HG03196 (cell line): ENCODE data around the gene FLII.
"Not testable (repeated sequence)": the region's sequence is repeated elsewhere in the genome, so short reads cannot be mapped to it uniquely, and the experiment has no call there.

ENCODE experiments used
- ATAC-seq: cut with Tn5 transposase; IDR thresholded peaks from one replicate; pipeline ENCODE4 v1.9.1; 2021; ENCODE audit not compliant: unreplicated experiment

Gene FLII

GRCh38 chr17:18258356-18259038 lies at the start of gene FLII:
Gene FLII (minus strand): TSS chr17:18258738. CDS start chr17:18258690, 48 bp downstream.
- peak; percentile 25 for ATAC-seq

DNA sequence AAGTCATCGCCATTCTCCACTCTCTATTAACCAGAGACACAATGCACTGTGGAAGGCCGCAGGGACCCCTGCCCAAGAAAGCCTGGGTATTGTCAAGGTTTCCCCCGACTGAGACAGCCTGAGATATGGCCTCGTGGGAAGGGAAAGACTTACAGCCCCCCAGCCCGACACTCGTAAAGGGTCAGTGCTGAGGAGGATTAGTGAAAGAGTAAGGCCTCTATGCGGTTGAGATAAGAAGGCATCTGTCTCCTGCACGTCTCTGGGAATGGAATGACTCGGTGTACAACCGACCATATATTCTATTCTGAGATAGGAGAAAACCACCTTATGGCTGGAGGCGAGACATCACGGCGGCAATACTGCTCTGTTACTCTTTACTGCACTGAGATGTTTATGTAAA lies 44.7 kb upstream of the FLII start:
- not testable (repeated sequence) for ATAC-seq

- ATAC-seq = no peak
Measured at GRCh38 chr17:18300725-18301480, 42.4 kb upstream of the FLII start.

DNA sequence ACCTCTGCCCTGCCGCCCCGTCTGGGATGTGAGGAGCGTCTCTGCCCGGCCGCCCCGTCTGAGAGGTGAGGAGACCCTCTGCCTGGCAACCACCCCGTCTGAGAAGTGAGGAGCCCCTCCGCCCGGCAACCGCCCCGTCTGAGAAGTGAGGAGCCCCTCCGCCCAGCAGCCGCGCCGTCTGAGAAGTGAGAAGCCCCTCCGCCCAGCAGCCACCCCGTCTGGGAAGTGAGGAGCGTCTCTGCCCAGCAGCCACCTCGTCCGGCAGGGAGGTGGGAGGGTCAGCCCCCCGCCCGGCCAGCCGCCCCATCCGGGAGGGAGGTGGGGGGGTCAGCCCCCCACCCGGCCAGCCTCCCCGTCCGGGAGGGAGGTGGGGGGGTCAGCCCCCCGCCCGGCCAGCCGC lies 39.5 kb upstream of the FLII start:
- not testable (repeated sequence) for ATAC-seq

DNA sequence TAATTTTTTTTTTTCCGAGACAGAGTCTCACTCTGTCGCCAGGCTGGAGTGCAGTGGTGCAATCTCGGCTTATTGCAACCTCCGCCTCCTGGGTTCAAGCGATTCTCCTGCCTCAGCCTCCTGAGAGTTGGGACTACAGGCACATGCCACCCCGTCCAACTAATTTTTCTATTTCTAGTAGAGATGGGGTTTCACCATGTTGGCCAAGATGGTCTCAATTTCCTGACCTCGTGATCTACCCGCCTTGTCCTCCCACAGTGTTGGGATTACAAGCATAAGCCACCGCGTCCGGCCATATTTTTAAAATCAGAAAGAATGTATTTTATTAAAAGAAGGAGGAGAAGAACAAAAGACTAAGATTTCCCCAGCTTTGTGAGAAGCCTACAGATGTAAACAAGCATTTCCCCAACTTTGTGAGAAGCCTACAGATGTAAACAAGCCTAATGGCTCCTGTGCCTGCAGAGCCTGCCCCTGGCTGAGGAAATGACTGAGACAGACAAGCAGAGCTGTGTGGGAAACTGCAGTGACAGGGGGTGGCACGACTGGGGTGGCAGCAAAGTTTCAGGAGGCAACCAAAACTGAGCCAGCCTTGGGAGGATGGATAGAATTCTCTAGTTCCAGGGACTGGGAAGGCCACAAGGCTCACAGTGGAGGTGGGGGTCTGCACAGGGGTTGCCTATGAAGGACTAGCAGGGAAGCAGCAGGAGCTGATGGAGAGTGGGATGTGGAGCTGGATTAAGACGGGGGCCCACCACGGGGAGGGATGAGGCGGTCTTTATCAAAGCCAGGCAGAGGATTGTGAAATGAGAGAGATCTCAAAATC lies 33.4 kb upstream of the FLII start:
- ATAC-seq = no peak

GRCh38 chr17:18285296-18285695 lies 26.8 kb upstream of the FLII start:
- ATAC-seq = no peak

- no peak for ATAC-seq
Measured at GRCh38 chr17:18281788-18282187, 23.2 kb upstream of the FLII start.

DNA sequence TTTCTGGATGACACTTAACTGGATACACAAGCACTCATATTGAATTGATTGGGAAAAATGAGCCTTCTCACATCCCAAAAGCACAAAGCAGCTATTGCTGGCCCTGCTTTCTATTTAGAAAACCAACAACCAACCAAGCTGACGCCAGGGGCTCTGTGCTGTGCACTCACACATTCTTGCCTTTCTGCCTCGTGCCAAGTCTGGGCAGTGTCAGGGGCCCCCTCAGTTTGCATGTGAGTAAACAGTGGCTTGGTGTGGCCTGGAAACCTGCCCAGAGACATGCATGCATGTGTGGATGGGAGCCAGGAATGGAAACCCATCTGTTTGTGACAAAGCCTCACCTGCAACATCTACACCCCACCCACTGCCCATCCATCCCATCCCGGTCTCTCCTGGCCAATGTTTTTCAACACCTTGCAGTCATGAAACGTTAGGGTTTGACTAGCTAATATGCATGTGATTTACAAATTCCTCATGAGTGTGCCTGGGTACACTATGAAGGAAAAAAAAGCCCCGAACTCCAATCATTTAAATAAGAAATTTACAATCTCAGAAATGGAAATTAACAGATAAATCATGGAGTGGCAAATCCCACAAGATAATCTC lies 22.3 kb upstream of the FLII start:
- no peak for ATAC-seq

DNA sequence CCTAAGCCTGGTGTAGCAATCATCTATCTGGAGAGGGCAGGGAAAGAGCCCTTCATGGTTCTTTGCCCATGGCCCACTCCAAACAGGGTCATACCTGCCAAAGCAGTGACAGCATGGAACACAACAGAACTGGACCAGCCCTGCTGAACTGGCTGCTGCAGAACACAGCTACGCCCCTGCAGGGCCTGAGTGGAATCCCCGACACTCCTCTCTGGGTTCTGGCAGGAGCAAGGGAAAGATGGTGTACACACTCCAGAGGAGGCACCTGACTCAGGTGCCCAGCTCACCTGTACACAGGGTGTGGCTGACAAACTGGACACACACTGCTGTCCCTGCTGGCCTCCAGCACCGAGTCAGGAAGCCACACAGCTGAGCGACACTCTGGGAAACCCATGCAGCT lies 21.7 kb upstream of the FLII start:
- no peak for ATAC-seq

DNA sequence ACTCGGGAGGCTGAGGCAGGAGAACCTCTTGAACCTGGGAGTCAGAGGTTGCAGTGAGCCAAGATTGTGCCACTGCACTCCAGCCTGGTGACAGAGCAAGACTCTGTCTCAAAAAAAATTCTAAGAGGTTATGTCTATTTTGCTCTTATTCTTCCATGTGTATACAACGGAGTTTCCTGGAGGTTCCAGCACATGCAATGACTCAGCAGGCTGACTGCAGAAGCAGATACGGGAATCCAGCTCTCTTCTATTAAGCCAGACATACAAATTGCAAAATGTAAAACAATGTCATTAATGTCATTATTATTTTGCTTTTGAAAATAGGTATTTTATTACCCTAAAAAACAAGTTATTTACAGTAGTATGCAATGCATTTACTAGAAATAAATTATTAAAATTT lies 20.3 kb upstream of the FLII start:
- ATAC-seq = no peak

GRCh38 chr17:18277076-18277475 lies 18.5 kb upstream of the FLII start:
- no peak for ATAC-seq

GRCh38 chr17:18270046-18270931 lies 11.8 kb upstream of the FLII start:
- ATAC-seq = no peak

GRCh38 chr17:18267927-18268711 lies 9.6 kb upstream of the FLII start:
- ATAC-seq = no peak

- ATAC-seq = no peak
Measured at GRCh38 chr17:18267366-18267765, 8.8 kb upstream of the FLII start.

DNA sequence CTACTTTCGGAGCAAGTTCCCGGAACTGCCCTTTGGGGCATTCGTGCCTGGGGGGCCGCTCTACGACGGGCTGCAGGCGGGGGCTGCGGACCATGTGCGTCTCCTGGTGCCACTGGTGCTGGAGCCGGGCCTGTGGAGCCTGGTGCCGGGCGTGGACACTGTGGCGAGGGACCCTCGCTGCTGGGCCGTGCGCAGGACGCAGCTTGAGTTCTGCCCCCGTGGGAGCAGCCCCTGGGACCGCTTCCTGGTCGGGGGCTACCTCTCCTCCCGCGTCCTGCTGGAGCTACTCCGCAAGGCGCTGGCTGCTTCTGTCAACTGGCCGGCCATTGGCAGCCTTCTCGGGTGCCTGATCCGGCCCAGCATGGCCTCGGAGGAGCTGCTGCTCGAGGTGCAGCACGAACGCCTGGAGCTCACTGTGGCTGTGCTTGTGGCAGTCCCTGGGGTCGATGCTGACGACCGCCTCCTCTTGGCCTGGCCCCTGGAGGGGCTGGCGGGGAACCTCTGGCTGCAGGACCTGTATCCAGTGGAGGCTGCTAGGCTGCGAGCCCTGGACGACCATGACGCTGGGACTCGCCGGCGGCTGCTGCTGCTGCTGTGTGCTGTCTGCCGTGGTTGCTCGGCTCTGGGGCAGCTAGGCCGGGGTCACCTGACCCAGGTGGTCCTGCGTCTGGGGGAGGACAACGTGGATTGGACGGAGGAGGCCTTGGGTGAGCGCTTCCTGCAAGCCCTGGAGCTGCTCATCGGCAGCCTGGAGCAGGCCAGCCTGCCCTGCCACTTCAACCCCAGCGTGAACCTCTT lies 5.5 kb upstream of the FLII start:
- ATAC-seq = no peak

DNA sequence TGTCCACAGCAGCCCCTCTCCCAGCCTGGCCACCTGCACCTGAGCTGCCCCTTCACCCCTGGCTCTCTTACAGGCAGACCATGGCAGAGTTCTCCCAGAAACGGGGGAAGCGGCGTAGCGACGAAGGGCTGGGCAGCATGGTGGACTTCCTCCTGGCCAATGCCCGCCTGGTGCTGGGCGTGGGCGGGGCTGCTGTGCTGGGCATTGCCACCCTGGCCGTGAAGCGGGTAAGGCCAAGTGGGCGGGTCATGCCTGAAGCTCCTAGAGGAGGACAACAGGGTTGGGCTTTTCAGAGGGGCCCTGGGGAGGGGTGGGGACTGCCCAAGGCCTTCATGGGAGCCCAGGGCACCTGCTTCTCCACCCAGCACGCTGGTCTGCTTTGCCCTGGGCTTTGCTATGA lies 4.1 kb upstream of the FLII start:
- no peak for ATAC-seq

GRCh38 chr17:18262111-18262510 lies 3.6 kb upstream of the FLII start:
- ATAC-seq = no peak

DNA sequence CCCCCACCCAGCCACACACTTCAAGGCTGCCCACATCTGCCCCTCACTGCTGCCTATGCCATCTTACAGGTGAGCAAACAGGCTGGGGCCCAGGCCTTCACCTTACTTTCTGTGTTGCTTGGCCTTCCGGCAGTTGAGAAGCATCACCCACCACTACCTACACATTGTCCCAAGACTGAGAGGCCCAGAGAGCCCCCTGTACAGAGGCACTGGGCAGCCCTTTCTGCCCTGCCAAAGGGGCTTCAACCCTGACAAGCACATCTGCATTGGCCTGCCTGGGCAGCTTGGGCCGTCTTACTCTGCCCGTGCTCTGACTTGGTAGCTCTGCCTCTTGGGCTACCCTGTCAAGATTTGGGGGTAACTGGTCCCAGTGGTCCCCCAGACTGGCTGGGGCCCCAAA lies 3.1 kb upstream of the FLII start:
- no peak for ATAC-seq

GRCh38 chr17:18261146-18261515 lies 2.6 kb upstream of the FLII start:
- ATAC-seq = no peak
